ENCODE measurements around the gene DOCK7.
"Not testable (repeated sequence)": the region's sequence is repeated elsewhere in the genome, so short reads cannot be mapped to it uniquely, and the experiment has no call there.

Gene DOCK7

DNA sequence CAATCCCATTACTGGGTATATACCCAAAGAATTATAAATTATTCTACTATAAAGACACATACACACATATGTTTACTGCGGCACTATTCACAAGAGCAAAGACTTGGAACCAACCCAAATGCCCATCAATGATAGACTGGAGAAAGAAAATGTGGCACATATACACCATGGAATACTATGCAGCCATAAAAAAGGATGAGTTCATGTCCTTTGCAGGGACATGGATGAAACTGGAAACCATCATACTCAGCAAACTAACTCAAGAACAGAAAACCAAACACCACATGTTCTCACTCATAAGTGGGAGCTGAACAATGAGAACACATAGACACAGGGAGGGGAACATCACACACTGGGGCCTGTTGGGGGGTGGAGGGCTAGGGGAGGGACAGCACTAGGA, 121.0 kb downstream of the DOCK7 start:
- not testable (repeated sequence) for H3K9me3 ChIP-seq (ENCODE audit: control insufficient read depth, insufficient read depth, low read length); H3K9ac ChIP-seq (ENCODE audit: low read depth, low read length); H3K36me3 ChIP-seq (ENCODE audit: insufficient read depth, low read length); H3K4me1 ChIP-seq (ENCODE audit: insufficient read depth, low read length)

DNA sequence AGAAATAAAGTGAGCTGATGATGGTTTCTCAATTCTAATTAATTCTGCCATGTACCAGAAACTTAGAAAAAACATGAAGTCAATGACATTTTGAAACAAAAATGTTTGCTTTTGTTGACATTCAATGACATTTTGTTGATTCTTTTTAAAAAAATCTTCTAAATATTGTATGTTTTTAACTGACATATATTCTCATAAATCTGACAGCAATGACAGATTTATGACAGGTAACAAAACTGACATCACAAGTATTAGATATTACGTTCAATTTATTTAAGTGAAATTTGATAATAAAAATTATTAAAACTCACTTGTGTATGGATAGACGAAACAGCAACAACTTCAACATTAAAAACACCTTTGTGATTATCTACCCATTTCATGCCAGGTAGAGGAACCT, 126.9 kb downstream of the DOCK7 start:
- Histone ChIP-seq H3K4me1 (ENCODE audit: insufficient read depth, low read length) (no peaks in the 10 kb centered on the region), H3K9me3 (ENCODE audit: control insufficient read depth, insufficient read depth, low read length) (no peaks in the 10 kb centered on the region), H3K9ac (ENCODE audit: low read depth, low read length) (no peak overlapping the region), H3K36me3 (ENCODE audit: insufficient read depth, low read length) (no peaks in the 10 kb centered on the region)

DNA sequence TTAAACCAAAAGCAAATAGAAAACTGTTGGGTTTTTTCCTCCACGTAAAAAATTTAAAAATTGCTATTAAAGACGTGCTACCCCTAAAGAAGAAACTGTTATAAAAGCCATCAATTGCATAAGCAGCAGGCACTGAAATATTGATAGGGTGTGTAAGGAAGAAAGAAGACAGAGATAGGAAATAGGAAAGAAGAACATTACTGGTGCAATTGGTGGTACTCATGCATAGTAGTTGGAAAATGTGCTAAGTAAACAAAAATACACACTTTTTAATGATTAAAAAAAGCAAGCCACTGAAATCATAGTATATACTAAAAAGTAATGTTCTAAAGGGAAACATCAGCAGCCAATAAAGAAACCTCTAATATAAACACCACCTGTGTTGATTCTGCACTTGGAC, 143.6 kb downstream of the DOCK7 start:
- Histone ChIP-seq H3K9ac (ENCODE audit: low read depth, low read length) (no peak overlapping the region), H3K36me3 (ENCODE audit: insufficient read depth, low read length) (no peaks in the 10 kb centered on the region), H3K4me1 (ENCODE audit: insufficient read depth, low read length) (no peaks in the 10 kb centered on the region), H3K9me3 (ENCODE audit: control insufficient read depth, insufficient read depth, low read length) (no peaks in the 10 kb centered on the region)

DNA sequence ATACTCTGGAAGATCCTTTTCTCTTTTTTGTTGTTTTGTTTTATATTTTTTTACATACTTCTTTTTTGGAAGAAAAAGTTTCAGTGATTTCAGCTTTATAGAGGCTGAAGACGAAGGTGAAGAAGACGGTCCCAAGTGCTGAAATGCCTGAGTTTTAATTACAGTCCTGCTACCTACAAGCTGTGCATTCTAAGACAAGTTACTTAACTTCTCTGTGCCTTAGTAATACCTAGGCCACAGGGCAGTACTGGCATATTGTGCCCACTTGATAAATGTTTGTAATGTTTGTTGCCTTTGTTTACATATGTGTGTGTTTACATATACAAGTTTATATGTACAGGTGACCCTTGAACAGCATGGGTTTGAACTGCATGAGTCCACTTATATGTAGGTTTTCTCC, 147.1 kb downstream of the DOCK7 start:
- Histone ChIP-seq H3K4me1 (ENCODE audit: insufficient read depth, low read length) (peaks cover 11% of the 10 kb centered on the region; the same call in 1 of the 2 replicates), H3K36me3 (ENCODE audit: insufficient read depth, low read length) (no peaks in the 10 kb centered on the region), H3K9ac (ENCODE audit: low read depth, low read length) (no peak overlapping the region), H3K9me3 (ENCODE audit: control insufficient read depth, insufficient read depth, low read length) (no peaks in the 10 kb centered on the region)

DNA sequence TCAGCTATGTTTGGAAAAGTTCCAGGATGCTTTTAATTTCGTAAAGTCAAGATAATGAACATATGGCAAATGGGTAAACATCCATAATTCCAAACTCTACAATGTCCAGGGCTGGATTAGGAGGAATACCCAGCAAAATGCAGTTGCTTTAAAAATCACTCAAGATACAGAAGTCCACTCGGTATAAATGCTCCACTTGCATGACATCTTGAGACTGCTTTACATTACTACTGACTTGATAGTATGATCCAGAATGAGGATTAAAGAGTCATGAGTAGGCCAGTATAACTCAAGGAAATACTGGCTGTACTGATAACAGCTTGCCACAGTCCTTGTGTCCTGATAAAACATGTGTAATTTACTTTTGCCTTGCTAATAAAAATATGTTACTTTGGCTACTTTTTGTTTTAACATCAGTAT, 149.1 kb downstream of the DOCK7 start:
- Histone ChIP-seq H3K36me3 (ENCODE audit: insufficient read depth, low read length) (no peaks in the 10 kb centered on the region), H3K9ac (ENCODE audit: low read depth, low read length) (no peak overlapping the region), H3K4me1 (ENCODE audit: insufficient read depth, low read length) (peaks cover 11% of the 10 kb centered on the region; the same call in 1 of the 2 replicates), H3K9me3 (ENCODE audit: control insufficient read depth, insufficient read depth, low read length) (no peaks in the 10 kb centered on the region)

DNA sequence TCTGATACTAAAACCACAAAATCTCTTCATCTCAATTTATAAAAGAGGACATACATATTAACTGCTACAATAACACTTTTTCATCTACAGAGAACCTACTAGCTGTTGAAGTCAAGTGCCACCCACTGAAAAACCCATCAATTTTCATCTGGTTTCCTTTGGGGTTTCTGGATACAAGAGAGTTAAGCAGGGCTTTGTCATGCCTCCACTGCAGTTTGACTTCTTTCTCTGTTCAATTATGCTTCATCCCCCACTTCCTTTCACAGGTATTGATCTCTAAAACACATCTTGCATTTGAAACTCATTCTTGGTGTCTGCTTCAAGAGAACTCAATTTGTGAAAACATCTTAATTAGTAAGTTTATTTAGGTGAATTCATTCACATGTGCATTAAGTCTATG, 151.3 kb downstream of the DOCK7 start:
- H3K36me3 ChIP-seq (ENCODE audit: insufficient read depth, low read length), result no peaks in the 10 kb centered on the region
- H3K4me1 ChIP-seq (ENCODE audit: insufficient read depth, low read length), result peaks cover 11% of the 10 kb centered on the region; the same call in 1 of the 2 replicates
- no peak overlapping the region for H3K9ac ChIP-seq (ENCODE audit: low read depth, low read length)
- H3K9me3 ChIP-seq (ENCODE audit: control insufficient read depth, insufficient read depth, low read length), result no peaks in the 10 kb centered on the region

DNA sequence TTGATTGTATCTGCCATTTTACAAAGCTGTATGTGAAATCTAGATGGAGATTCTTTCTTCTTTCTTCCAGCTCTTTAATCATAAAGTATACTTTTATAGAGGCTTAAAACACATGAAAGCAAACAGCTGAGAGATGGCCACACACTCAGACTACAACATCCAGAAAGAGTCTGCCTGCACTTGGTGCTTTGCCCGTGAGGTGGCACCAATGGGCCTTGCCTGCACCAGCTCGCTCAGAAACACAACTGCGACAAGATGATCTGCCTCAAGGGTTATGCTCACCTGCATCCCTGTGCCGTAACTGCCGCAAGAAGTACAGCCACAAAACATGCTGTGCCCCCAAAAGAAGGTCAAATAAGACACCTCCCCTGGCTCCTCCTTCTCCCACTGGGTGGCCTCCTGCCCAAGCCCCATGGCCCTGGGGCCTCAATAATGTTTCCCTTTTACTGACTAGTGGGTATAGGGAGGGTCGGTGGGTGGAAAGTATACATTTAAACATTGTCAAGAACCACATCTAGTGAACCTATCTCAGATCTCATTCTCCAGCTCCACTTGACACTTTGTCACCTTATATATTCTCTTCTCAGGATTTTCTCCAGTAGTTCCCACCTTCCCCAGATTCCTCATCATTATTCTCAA, 157.6 kb downstream of the DOCK7 start:
- no peaks in the 10 kb centered on the region for H3K9me3 ChIP-seq (ENCODE audit: control insufficient read depth, insufficient read depth, low read length)
- H3K9ac ChIP-seq (ENCODE audit: low read depth, low read length), result no peak overlapping the region
- no peaks in the 10 kb centered on the region for H3K36me3 ChIP-seq (ENCODE audit: insufficient read depth, low read length)
- H3K4me1 ChIP-seq (ENCODE audit: insufficient read depth, low read length), result no peaks in the 10 kb centered on the region

DNA sequence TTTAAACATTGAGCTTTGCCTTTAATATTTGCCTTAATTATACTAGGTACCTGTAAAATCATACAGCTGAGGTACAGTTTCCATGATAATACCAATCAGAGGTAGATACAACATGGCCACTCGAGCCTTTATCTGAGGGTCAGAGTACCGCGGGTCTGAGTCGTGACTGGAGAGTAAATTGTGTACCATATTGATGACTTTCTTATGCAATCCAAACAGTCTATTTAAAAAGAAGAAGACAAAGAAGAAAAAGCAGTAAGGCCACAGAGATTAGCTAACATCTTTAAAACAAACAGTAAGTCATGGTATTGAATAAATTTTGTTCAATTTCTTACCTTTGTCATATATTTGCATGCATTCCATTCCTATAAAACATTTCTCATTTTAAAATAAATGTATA, 159.0 kb downstream of the DOCK7 start:
- H3K4me1 ChIP-seq (ENCODE audit: insufficient read depth, low read length), result no peaks in the 10 kb centered on the region
- no peaks in the 10 kb centered on the region for H3K9me3 ChIP-seq (ENCODE audit: control insufficient read depth, insufficient read depth, low read length)
- no peak overlapping the region for H3K9ac ChIP-seq (ENCODE audit: low read depth, low read length)
- no peaks in the 10 kb centered on the region for H3K36me3 ChIP-seq (ENCODE audit: insufficient read depth, low read length)

DNA sequence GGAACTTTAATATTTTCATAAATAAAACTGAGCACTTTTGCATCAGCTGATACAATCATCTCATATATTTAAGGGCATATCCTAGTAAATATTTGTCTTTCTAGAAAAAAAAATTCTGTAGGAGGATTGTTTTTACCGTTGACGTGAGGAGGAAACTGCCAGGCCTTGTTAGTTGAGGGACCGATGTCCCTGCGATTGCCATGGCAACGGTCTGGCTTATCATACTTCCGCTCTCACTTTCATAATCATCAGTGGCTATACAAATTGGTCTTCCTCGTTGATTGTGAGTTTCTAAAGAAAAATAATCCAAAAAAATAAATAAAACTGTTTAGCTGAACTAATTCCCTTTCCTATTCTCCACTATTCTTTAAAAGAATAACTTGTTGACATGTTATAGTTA, 160.2 kb downstream of the DOCK7 start:
- Histone ChIP-seq H3K9ac (ENCODE audit: low read depth, low read length) (no peak overlapping the region), H3K36me3 (ENCODE audit: insufficient read depth, low read length) (no peaks in the 10 kb centered on the region), H3K9me3 (ENCODE audit: control insufficient read depth, insufficient read depth, low read length) (no peaks in the 10 kb centered on the region), H3K4me1 (ENCODE audit: insufficient read depth, low read length) (no peaks in the 10 kb centered on the region)

DNA sequence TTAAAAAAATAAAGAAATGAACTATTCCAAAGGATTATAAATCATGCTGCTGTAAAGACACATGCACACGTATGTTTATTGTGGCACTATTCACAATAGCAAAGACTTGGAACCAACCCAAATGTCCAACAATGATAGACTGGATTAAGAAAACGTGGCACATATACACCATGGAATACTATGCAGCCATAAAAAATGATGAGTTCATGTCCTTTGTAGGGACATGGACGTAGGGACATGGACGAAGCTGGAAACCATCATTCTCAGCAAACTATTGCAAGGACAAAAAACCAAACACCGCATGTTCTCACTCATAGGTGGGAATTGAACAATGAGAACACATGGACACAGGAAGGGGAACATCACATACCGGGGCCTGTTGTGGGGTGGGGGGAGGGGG, 160.8 kb downstream of the DOCK7 start:
- not testable (repeated sequence) for H3K9me3 ChIP-seq (ENCODE audit: control insufficient read depth, insufficient read depth, low read length); H3K4me1 ChIP-seq (ENCODE audit: insufficient read depth, low read length); H3K36me3 ChIP-seq (ENCODE audit: insufficient read depth, low read length); H3K9ac ChIP-seq (ENCODE audit: low read depth, low read length)

DNA sequence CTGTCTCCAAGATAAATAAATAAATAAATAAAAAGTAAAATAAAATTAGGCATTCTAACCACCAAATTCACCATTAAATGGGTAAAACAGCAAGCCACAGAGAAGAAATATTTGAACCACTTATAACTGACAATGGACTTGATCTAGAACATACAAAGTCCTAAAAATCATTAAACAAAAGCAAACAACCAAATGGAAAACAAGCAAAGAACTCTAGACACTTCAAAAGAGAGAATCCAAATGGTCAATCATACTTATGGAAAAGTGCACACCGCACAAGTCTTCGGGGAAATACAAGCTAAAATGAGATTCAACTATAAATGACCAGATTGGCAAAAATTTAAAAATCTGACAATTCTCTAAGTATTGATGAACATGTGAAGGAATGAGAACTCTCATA, 164.3 kb downstream of the DOCK7 start:
- Histone ChIP-seq H3K4me1 (ENCODE audit: insufficient read depth, low read length) (no peaks in the 10 kb centered on the region), H3K9me3 (ENCODE audit: control insufficient read depth, insufficient read depth, low read length) (no peaks in the 10 kb centered on the region), H3K9ac (ENCODE audit: low read depth, low read length) (no peak overlapping the region), H3K36me3 (ENCODE audit: insufficient read depth, low read length) (no peaks in the 10 kb centered on the region)

DNA sequence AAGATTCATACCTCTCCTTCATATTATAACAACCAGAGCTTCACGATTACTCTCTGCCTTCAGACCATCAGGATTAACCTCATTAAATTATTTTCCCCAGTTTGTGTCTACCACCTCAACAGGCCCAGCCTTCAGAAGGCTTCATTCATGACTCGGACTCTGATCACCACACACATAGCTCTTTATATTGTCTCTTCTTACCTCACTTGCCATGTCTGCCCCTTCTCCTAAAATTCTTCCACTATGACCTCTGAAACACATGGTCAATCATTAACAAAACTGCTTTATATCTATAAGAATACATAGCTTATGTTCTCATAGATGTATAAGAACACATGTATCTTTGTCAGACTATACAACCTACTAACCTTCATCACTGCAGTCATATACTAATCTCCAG, 171.6 kb downstream of the DOCK7 start:
- Histone ChIP-seq H3K4me1 (ENCODE audit: insufficient read depth, low read length) (no peaks in the 10 kb centered on the region), H3K36me3 (ENCODE audit: insufficient read depth, low read length) (no peaks in the 10 kb centered on the region; the same call in 1 of the 2 replicates), H3K9ac (ENCODE audit: low read depth, low read length) (no peak overlapping the region), H3K9me3 (ENCODE audit: control insufficient read depth, insufficient read depth, low read length) (no peaks in the 10 kb centered on the region)

DNA sequence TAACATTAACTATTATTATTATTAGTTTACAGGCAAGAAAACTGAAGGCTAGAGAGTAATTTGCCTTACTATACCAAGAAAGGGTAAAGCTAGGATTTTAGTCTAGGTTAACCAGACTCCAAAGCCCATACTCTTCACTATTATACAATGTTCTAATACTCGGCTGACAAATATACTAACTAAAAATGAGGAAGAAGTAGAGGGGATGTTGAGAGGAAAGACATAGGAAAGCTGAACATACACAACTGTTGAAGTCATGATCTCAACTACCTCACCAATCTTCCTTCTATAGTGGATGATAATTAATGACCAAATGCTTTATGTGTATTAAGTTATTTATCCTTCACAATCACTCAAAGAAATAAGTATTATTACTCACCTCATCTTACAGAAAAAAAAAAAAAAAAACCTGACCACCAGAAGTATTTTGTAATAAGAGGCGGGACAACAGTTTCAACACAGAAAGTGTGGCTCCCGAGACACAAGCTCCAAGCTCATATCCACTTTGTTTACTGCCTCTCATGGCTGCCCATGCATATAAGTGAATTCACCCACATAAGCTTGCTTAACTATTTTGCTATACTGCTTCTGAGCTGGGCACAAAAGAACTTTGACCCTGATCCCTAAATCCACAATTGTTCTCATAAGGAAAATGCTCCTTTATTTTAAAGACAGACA, 173.3 kb downstream of the DOCK7 start:
- Histone ChIP-seq H3K36me3 (ENCODE audit: insufficient read depth, low read length) (no peaks in the 10 kb centered on the region; the same call in 1 of the 2 replicates), H3K9me3 (ENCODE audit: control insufficient read depth, insufficient read depth, low read length) (no peaks in the 10 kb centered on the region), H3K9ac (ENCODE audit: low read depth, low read length) (no peak overlapping the region), H3K4me1 (ENCODE audit: insufficient read depth, low read length) (no peaks in the 10 kb centered on the region)

DNA sequence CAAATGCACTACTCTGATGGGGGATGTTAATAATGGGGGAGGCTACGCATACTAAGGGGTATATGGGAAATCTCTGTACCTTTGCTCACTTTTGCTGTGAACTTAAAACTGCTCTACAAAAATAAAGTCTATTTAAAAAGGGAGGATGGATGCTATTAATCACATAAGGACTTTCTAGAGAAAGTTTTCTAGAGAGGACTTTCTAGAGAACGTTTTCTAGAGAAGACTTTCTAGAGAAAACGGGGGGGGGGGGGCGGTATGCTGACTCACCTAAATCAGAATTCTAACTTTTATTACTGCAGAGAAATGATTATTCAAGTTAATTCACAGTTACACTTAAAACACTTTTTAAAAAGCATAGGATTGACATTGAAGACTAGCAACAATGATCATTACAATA, 175.2 kb downstream of the DOCK7 start:
- no peaks in the 10 kb centered on the region; the same call in 1 of the 2 replicates for H3K36me3 ChIP-seq (ENCODE audit: insufficient read depth, low read length)

DNA sequence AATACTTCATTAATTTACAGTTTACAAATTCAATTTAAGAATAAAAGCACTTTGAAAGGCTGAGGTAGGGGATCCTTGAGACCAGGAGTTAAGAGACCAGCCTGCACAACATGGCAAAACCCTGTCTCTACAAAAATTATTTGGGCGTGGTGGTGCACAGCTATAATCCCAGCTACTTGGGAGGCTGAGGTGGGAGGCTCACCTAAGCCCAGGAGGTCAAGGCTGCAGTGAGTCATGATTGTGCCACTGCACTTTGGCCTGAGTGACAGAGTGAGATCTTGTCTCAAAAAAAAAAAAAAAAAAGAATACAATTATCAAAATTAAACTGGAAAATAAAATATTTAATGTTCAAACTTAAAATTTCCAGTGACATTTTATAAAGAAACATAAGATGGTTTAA, 179.2 kb downstream of the DOCK7 start:
- Histone ChIP-seq H3K9ac (ENCODE audit: low read depth, low read length) (no peak overlapping the region), H3K9me3 (ENCODE audit: control insufficient read depth, insufficient read depth, low read length) (no peaks in the 10 kb centered on the region), H3K36me3 (ENCODE audit: insufficient read depth, low read length) (peaks cover 3% of the 10 kb centered on the region; the same call in 1 of the 2 replicates), H3K4me1 (ENCODE audit: insufficient read depth, low read length) (no peaks in the 10 kb centered on the region)

More for the DNA sequence above, 175.2 kb downstream of the DOCK7 start:
- H3K9ac ChIP-seq (ENCODE audit: low read depth, low read length), result no peak overlapping the region
- no peaks in the 10 kb centered on the region for H3K9me3 ChIP-seq (ENCODE audit: control insufficient read depth, insufficient read depth, low read length)
- H3K4me1 ChIP-seq (ENCODE audit: insufficient read depth, low read length), result no peaks in the 10 kb centered on the region
